ENCODE measurements around the gene LINGO4. TPM values are rescaled to one million over a fixed set of nuclear protein-coding genes. Genes with fewer than 3 reads are reported as not detected.

LINGO4 gene
- total and polyA plus RNA-seq, 2 experiments from 2014 or later, result not detected

DNA sequence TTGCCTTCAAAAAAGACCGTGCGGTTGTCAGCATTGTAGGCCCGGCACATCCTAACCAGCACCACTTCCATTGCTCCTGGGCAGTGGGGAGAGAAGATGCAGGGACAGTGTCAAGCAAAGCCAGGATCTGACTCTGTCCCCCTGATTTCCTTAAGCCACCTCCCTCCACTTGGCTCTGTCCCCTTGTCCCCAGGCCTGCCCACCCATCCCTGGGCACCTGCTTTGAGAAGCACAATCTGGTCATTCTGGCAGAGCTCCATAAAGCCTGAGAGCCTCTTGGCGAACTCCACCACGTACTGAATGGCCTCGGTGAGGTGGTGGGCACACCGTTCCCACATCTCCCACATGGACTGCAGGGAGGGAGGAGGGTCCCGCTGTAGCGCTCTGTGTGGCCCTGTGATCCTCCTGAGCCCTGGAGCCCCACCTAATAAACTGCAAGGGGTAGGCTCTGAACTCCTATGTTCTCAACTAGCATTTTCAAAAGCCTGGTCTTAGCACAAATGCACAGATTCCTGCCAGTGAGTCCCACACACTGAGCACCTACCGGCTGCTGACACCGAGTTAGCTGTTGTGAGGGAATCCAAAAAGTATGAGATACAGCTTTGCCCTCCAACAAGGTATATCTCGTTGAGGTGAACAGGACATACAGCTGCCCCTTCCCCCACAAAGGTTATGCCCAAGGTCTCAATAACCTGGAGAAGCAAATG is 8.2 kb upstream of the LINGO4 start:
- peaks cover 3% of the 10 kb centered on the region for H3K4me1 ChIP-seq (ENCODE audit: low read depth)
- no peak overlapping the region for H3K4me3 ChIP-seq
- TF ChIP-seq, protein P1, sequence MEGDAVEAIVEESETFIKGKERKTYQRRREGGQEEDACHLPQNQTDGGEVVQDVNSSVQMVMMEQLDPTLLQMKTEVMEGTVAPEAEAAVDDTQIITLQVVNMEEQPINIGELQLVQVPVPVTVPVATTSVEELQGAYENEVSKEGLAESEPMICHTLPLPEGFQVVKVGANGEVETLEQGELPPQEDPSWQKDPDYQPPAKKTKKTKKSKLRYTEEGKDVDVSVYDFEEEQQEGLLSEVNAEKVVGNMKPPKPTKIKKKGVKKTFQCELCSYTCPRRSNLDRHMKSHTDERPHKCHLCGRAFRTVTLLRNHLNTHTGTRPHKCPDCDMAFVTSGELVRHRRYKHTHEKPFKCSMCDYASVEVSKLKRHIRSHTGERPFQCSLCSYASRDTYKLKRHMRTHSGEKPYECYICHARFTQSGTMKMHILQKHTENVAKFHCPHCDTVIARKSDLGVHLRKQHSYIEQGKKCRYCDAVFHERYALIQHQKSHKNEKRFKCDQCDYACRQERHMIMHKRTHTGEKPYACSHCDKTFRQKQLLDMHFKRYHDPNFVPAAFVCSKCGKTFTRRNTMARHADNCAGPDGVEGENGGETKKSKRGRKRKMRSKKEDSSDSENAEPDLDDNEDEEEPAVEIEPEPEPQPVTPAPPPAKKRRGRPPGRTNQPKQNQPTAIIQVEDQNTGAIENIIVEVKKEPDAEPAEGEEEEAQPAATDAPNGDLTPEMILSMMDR (IDR thresholded peaks at IDR 0.05; ENCODE audit: low read depth, low read length), result no peak
- no peaks in the 10 kb centered on the region for H3K27me3 ChIP-seq
- no peak for DNase-seq (ENCODE audit: low read depth in 1 of 2, low spot score in 1 of 2)
- no peaks in the 10 kb centered on the region for H3K9me3 ChIP-seq (ENCODE audit: low read depth)
- no peak overlapping the region for H3K27ac ChIP-seq
- H3K36me3 ChIP-seq, result no peaks in the 10 kb centered on the region

DNA sequence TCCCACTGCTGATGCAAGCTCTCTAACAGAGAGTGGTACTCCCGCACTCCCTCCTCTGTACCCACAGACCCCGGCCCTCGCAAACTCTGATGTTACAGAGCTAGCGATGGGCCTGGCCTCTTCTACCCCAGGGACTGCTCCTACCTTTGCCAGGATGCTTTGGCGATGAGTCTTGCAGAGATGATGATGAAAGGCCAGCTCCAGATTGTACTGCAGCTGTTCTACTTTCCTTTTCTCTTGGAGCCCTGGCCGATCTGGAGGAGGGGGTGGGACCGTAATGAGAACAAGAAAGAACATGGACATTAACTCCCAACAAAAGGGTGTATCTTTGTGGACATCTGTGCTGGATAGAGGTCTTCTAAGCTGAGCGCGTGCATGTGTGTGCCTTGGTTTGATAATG is 6.0 kb upstream of the LINGO4 start:
- TF ChIP-seq, protein P1 (IDR thresholded peaks at IDR 0.05; ENCODE audit: low read depth, low read length), result no peak
- H3K27ac ChIP-seq, result no peak overlapping the region
- peak in 1 of 2 donors; percentile 55 for DNase-seq (ENCODE audit: low read depth in 1 of 2, low spot score in 1 of 2)

DNA sequence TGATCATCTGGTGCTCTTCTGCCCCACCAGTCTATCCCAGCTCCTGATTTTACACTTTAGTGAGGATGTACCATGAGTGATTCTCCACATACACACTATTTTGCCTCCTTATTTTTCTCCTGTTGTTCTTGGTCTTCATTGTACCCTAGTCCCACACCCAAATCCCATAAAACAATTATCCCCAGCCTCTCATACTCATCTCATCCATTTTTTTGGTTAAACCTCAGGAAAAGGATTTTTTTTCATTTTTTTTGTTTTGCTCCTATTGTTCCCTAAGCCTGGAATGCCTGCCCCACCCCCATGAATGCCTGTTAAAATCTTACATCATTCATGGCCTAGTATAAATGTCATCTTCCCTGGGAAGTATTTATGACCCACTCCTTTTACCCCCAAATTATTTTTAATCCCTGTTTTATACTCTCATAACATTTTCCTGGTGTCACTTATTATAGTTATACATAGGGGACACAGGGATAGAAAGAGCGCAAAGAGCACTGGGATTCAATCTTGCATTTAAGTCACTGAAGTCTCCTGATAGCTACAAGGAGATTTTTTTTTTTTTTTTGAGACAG is 4.9 kb upstream of the LINGO4 start:
- H3K4me1 ChIP-seq (ENCODE audit: low read depth), result no peaks in the 10 kb centered on the region
- no peaks in the 10 kb centered on the region for H3K36me3 ChIP-seq
- DNase-seq (ENCODE audit: low read depth in 1 of 2, low spot score in 1 of 2), result no peak
- no peaks in the 10 kb centered on the region for H3K27me3 ChIP-seq
- no peaks in the 10 kb centered on the region for H3K9me3 ChIP-seq (ENCODE audit: low read depth)
- TF ChIP-seq, protein P1 (IDR thresholded peaks at IDR 0.05; ENCODE audit: low read depth, low read length), result no peak
- H3K27ac ChIP-seq, result no peak overlapping the region
- no peak overlapping the region for H3K4me3 ChIP-seq

More for the DNA sequence above, 6.0 kb upstream of the LINGO4 start:
- Histone ChIP-seq H3K27me3 (no peaks in the 10 kb centered on the region), H3K9me3 (ENCODE audit: low read depth) (no peaks in the 10 kb centered on the region), H3K36me3 (no peaks in the 10 kb centered on the region), H3K4me1 (ENCODE audit: low read depth) (peaks cover 3% of the 10 kb centered on the region), H3K4me3 (no peak overlapping the region)

DNA sequence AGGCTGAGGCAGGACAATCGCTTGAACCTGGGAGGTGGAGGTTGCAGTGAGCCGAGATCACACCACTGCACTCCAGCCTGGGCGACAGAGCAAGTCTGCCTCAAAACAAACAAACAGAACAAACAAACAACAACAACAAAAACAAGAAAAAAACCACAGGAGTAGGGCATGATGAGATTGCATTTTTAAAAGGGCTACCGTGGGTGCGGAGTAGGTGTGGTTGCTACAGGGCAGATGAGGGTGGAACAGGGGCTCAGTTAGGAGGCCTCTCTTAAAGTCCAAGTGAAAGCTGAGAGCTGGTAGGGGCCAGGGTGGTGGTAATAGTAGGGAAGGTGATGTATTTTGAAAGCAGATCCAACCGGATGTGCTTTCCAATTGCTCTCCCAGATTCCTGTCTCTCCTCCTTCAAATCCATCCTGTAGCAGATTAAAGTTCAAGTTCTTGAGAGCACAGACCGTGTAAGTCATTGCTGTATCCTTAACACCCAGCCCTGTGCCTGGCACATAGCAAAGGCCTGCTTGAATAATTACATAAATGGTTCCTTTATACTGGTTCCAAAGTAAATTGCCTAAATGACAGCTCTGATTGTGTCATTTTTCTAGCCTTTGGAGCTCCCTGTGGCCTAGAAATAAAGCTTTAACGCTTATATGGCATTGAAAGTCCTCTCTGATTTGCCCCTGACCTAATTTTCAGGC is 4.2 kb upstream of the LINGO4 start:
- Histone ChIP-seq H3K9me3 (ENCODE audit: low read depth) (no peaks in the 10 kb centered on the region), H3K27me3 (peaks cover 4% of the 10 kb centered on the region), H3K4me1 (ENCODE audit: low read depth) (no peaks in the 10 kb centered on the region), H3K4me3 (no peak overlapping the region), H3K36me3 (no peaks in the 10 kb centered on the region), H3K27ac (no peak overlapping the region)
- TF ChIP-seq, protein P1 (IDR thresholded peaks at IDR 0.05; ENCODE audit: low read depth, low read length), result no peak
- DNase-seq (ENCODE audit: low read depth in 1 of 2, low spot score in 1 of 2), result no peak

DNA sequence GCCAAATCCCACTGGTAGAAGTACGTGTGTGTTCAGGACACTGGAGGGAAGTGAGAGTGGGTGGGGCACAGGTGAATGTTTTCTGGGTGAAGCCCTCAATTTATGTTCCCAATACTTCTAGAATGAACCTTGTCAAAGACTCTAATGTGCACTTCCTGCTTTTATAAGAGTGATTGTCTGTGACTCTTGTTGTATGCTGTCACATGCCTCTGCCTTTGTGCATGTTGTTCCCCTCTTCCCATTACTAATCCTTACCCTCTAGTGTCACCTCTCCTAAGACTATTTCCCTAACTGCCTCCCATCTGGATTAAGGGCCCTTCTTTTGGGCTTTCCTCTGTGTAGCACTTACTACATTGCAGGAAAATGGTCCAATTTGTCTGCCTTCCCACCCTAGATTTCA is 2.5 kb upstream of the LINGO4 start:
- H3K27me3 ChIP-seq, result peaks cover 4% of the 10 kb centered on the region
- TF ChIP-seq, protein P1 (IDR thresholded peaks at IDR 0.05; ENCODE audit: low read depth, low read length), result no peak
- no peak overlapping the region for H3K27ac ChIP-seq
- no peaks in the 10 kb centered on the region for H3K9me3 ChIP-seq (ENCODE audit: low read depth)
- no peaks in the 10 kb centered on the region for H3K4me1 ChIP-seq (ENCODE audit: low read depth)
- no peaks in the 10 kb centered on the region for H3K36me3 ChIP-seq
- no peak overlapping the region for H3K4me3 ChIP-seq
- no peak for DNase-seq (ENCODE audit: low read depth in 1 of 2, low spot score in 1 of 2)

All from cardiac muscle cell (in vitro differentiated cells and primary cell).